Uterus (tissue), 2 donors: ENCODE measurements around the gene CAB39.

Experiments
- CTCF ChIP-seq, 4 experiments: fragments of 200-600 bp in 2 of 4; fragments of 450-650 bp in 2 of 4; sonication (generic) in 2 of 4; IDR thresholded peaks; one replicate each; pipeline ENCODE4 v1.5.1; 2016 to 2019; ENCODE audit warnings: antibody characterized with exemption in 4 of 4, mild to moderate bottlenecking in 2 of 4, moderate library complexity in 1 of 4
- POLR2A ChIP-seq, 2 donors: fragments of 450-650 bp; IDR thresholded peaks; one replicate each; pipeline ENCODE4 v1.6.1; 2016; ENCODE audit warnings: antibody characterized with exemption in 2 of 2, mild to moderate bottlenecking in 1 of 2, moderate library complexity in 1 of 2

DNA sequence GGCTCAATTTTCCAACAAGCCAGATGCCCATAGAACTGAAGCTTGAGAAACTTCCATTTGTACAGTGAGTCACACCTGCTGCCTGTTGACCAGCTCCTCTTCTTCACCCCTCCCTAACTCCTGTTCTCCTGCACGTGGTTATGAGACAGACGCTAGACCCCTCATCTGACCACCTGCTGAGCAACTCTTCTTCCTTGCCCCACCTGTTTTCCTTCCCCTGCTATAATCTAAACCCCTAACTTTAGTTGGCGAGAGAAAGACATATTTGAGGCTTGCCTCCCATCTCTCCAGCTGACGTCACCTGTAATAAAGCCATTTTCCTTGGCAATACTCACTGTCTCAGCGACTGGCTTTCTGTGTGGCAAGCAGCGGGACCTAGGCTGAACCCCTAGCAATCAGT is 129.8 kb downstream of the CAB39 start:
- TF ChIP-seq POLR2A (IDR thresholded peaks at IDR 0.05) (no peak), CTCF (IDR thresholded peaks at IDR 0.05) (no peak)
